A549 (cell line): ENCODE results near the gene AQP5. TPM values are rescaled to one million over a fixed set of nuclear protein-coding genes. Genes with fewer than 3 reads are reported as not detected.

Source experiments
- ATAC-seq, 2 experiments: fragments of 200-7000 bp in 1 of 2; fragments of >200 bp in 1 of 2; cut with Nextera tagmentation in 1 of 2; cut with Tn5 transposase in 1 of 2; 3 replicates each; pipeline versions ENCODE4 v1.8.0 to v1.9.1; 2018 to 2020; ENCODE audit warnings: mild to moderate bottlenecking in 1 of 2, moderate library complexity in 1 of 2
- CTCF ChIA-PET: fragments of 300-600 bp; sonication (Branson Sonifier 250); formaldehyde crosslinking; extraction: SDS; loops from one replicate; lab custom pipeline; 2021; ENCODE audit warnings: antibody characterized with exemption, inconsistent platforms; lab: Yijun Ruan, JAX
- POLR2A ChIA-PET: fragments of 350-600 bp; formaldehyde crosslinking; extraction: SDS; loops from one replicate; lab custom pipeline; 2021; ENCODE audit warnings: antibody characterized with exemption, inconsistent platforms; lab: Yijun Ruan, JAX
- DNase-seq, 2 experiments: peaks; one replicate each; pipeline versions ENCODE4 v3.0.0 to v3.0.0-alpha.2; 2011 to 2016; ENCODE audit warnings: low read depth in 1 of 2, low spot score in 1 of 2
- FAIRE-seq: peaks from 2 replicates; lab custom pipeline; 2011; peaks lifted over from hg19 to GRCh38; lab: Jason Lieb, UNC
- H3K27ac ChIP-seq, 2 experiments: fragments of >200 bp; sonication (Bioruptor Twin); formaldehyde crosslinking; 3 replicates each; pipeline ENCODE4 v1.5.1; 2016 to 2017
- H3K4me1 ChIP-seq: fragments of >200 bp; sonication (Bioruptor Twin); formaldehyde crosslinking; 3 replicates; pipeline ENCODE4 v1.6.1; 2016
- H3K4me2 ChIP-seq: fragments of >200 bp; sonication (Bioruptor Twin); formaldehyde crosslinking; 3 replicates; pipeline ENCODE4 v1.6.1; 2016
- H3K4me3 ChIP-seq: fragments of >200 bp; sonication (Bioruptor Twin); formaldehyde crosslinking; 3 replicates; pipeline ENCODE4 v1.5.1; 2016
- H3K9me3 ChIP-seq: fragments of >200 bp; sonication (Bioruptor Twin); formaldehyde crosslinking; 3 replicates; pipeline ENCODE4 v1.6.1; 2016
- CEBPB ChIP-seq, 2 experiments: fragments of >200 bp in 1 of 2; sonication (Bioruptor Twin) in 1 of 2; formaldehyde crosslinking in 1 of 2; IDR thresholded peaks; 2 replicates each; pipeline ENCODE4 v1.6.1; 2012 to 2016
- CTCF ChIP-seq: fragments of >200 bp; sonication (Bioruptor Twin); formaldehyde crosslinking; IDR thresholded peaks from 3 replicates; pipeline ENCODE4 v1.5.1; 2016
- EHF ChIP-seq: fragments of 250-450 bp; sonication (Bioruptor Pico); IDR thresholded peaks from 2 replicates; pipeline ENCODE4 v1.5.0; 2020; ENCODE audit warnings: mild to moderate bottlenecking
- EHMT2 ChIP-seq: fragments of 200-600 bp; sonication (generic); IDR thresholded peaks from 2 replicates; pipeline ENCODE4 v1.6.1; 2016; ENCODE audit warnings: antibody characterized with exemption, low read depth, mild to moderate bottlenecking, moderate library complexity
- ELK1 ChIP-seq: fragments of 150-350 bp; IDR thresholded peaks from 2 replicates; pipeline ENCODE4 v1.6.1; 2014; ENCODE audit warnings: low read depth, mild to moderate bottlenecking, low read length
- GATA3 ChIP-seq: IDR thresholded peaks from 2 replicates; pipeline ENCODE4 v1.6.1; 2012; ENCODE audit warnings: borderline replicate concordance
- HDAC2 ChIP-seq: fragments of 200-600 bp; sonication (generic); IDR thresholded peaks from 2 replicates; pipeline ENCODE4 v1.6.1; 2016
- HOXB5 ChIP-seq: fragments of 250-450 bp; sonication (Bioruptor Pico); IDR thresholded peaks from 2 replicates; pipeline ENCODE4 v1.5.0; 2020; ENCODE audit warnings: mild to moderate bottlenecking, moderate library complexity
- KDM1A ChIP-seq: fragments of 200-600 bp; sonication (generic); IDR thresholded peaks from 2 replicates; pipeline ENCODE4 v1.6.1; 2016; ENCODE audit warnings: low read depth, mild to moderate bottlenecking
- MAFK ChIP-seq: fragments of 450-650 bp; IDR thresholded peaks from 2 replicates; pipeline ENCODE4 v1.6.1; 2014; ENCODE audit not compliant: partially characterized antibody
- NPAS2 ChIP-seq: fragments of 250-450 bp; sonication (Bioruptor Pico); IDR thresholded peaks from 2 replicates; pipeline ENCODE4 v1.8.0; 2022; ENCODE audit warnings: mild to moderate bottlenecking, moderate library complexity, borderline replicate concordance
- NR3C1 ChIP-seq: fragments of >200 bp; sonication (Bioruptor Twin); formaldehyde crosslinking; IDR thresholded peaks from 3 replicates; pipeline ENCODE4 v1.6.1; 2017
- RAD21 ChIP-seq, 2 experiments: fragments of >200 bp in 1 of 2; sonication (Bioruptor Twin) in 1 of 2; formaldehyde crosslinking in 1 of 2; IDR thresholded peaks in 1 of 2; conservative IDR thresholded peaks in 1 of 2; 2 replicates in 1 of 2; 3 replicates in 1 of 2; pipeline ENCODE4 v1.6.1; 2012 to 2018; ENCODE audit warnings: inconsistent platforms in 1 of 2
- RCOR1 ChIP-seq: fragments of 150-350 bp; IDR thresholded peaks from 2 replicates; pipeline ENCODE4 v1.6.1; 2014; ENCODE audit warnings: antibody characterized with exemption, low read length, low read depth
- RFX5 ChIP-seq: fragments of 450-650 bp; IDR thresholded peaks from 2 replicates; pipeline ENCODE4 v1.7.1; 2014; ENCODE audit warnings: antibody characterized with exemption, mild to moderate bottlenecking, moderate library complexity
- TP53 ChIP-seq: fragments of 250-450 bp; sonication (Bioruptor Pico); IDR thresholded peaks from 2 replicates; pipeline ENCODE4 v1.5.0; 2021; ENCODE audit warnings: mild to moderate bottlenecking, moderate library complexity
- ZFP36 ChIP-seq: fragments of 450-650 bp; IDR thresholded peaks from 2 replicates; pipeline ENCODE4 v1.6.1; 2014; ENCODE audit warnings: borderline replicate concordance; ENCODE audit not compliant: partially characterized antibody
- WGBS: methylation state at CpG from one replicate; pipeline ENCODE4 v1.1.6; 2017; ENCODE audit errors: missing lambda C conversion rate; 5-methylcytosine and 5-hydroxymethylcytosine counted together
- polyA plus RNA-seq, 4 experiments: library from polyadenylated mRNA; depleted of rRNA in 3 of 4; stranded (reverse); fragments of >200 nt; fragmentation: RNase III in 1 of 4; extraction: RNeasy Plus Mini Kit Qiagen cat#74134 plus additional on column Dnase treatment in 1 of 4; gene quantifications; 2 replicates in 3 of 4; 3 replicates in 1 of 4; pipeline ENCODE4 v1.2.3, GENCODE V29; 2011 to 2017
- TF ChIP-seq, protein P1 (sequence below): IDR thresholded peaks from 2 replicates; pipeline ENCODE4 v1.6.1; 2012
- TF ChIP-seq, protein P2 (sequence below): fragments of >200 bp; sonication (Bioruptor Twin); formaldehyde crosslinking; IDR thresholded peaks from 2 replicates; pipeline ENCODE4 v1.6.1; 2016

AQP5 gene
- polyA plus RNA-seq, 2 of the 4 experiments (the other 2 are of a cell fraction), result not detected

DNA sequence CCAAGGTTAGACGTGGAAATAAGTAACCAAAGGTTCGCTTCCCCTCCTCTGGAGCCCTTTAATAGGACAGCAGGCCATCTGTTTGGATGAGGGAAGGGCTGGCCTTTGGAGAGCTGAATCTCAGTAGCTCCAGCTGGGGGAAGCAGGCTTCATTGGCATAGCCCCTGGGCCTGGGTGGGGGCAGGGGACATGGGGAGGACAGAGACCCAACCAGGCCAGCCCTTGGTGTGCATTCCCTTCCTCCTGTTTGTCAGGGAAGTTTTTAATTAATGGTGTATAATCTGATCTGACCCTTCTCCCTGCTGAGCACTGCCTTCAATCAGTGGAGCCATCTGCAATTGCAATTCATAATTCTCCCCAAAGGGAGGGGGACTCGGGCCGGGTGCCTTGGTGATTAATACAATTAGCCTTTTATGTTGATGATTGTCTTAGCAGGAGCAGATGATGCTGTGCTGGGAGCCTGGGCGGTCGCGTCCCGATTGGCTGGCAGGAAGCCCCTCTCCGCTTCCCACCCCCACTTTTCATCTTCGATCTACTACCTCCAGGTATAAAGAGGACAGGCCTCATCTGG, 17.4 kb downstream of the AQP5 start (continued):
- TF ChIP-seq ELK1 (no peak), CEBPB (IDR thresholded peaks at IDR 0.05) (no peak), ZFP36 (no peak), RAD21 (conservative IDR thresholded peaks at IDR 0.05 in 1 of 2, IDR thresholded peaks at IDR 0.05 in 1 of 2) (no peak), EHF (CRISPR knock-in tag) (no peak)
- TF ChIP-seq, protein P1, sequence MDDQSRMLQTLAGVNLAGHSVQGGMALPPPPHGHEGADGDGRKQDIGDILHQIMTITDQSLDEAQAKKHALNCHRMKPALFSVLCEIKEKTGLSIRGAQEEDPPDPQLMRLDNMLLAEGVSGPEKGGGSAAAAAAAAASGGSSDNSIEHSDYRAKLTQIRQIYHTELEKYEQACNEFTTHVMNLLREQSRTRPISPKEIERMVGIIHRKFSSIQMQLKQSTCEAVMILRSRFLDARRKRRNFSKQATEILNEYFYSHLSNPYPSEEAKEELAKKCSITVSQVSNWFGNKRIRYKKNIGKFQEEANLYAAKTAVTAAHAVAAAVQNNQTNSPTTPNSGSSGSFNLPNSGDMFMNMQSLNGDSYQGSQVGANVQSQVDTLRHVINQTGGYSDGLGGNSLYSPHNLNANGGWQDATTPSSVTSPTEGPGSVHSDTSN, result no peak

GRCh38 chr12:49979791-49980190, 18.1 kb downstream of the AQP5 start:
- TF ChIP-seq EHMT2, result no peak
- 84% methylated on average over 3 of the region's 3 CpGs for WGBS
- Histone ChIP-seq H3K9me3 (no peaks in the 10 kb centered on the region), H3K4me2 (no peak overlapping the region), H3K4me3 (no peak overlapping the region), H3K4me1 (no peaks in the 10 kb centered on the region), H3K27ac (no peak overlapping the region)
- ChIA-PET CTCF (interaction anchor here (0.6 to 29.8 kb wide), 9 partner anchors 9 to 550 kb away, joined by 3 to 708 read pairs (median 6); partner anchors contain the start of genes AQP6, ASIC1 and SMARCD1), POLR2A (interaction anchor here (0.7 kb wide), 1 partner anchor 45 kb away, joined by 4 read pairs; the partner anchor contains the start of gene RACGAP1)
- ATAC-seq, result no peak
- DNase-seq, result no peak
- FAIRE-seq, result no peak

- 93% methylated on average over 10 of the region's 10 CpGs for WGBS
- DNase-seq (no peak), FAIRE-seq (no peak), ATAC-seq (no peak)
- TF ChIP-seq RFX5 (no peak), RCOR1 (no peak), HOXB5 (CRISPR knock-in tag) (no peak), KDM1A (no peak), HDAC2 (no peak), EHMT2 (no peak), NR3C1 (no peak), NPAS2 (no peak), TP53 (CRISPR knock-in tag) (no peak), MAFK (no peak), GATA3 (no peak), RAD21 (conservative IDR thresholded peaks at IDR 0.05 in 1 of 2, IDR thresholded peaks at IDR 0.05 in 1 of 2) (no peak), CTCF (no peak)
- TF ChIP-seq, protein P2, sequence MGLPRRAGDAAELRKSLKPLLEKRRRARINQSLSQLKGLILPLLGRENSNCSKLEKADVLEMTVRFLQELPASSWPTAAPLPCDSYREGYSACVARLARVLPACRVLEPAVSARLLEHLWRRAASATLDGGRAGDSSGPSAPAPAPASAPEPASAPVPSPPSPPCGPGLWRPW, result no peak
- Histone ChIP-seq H3K4me1 (no peaks in the 10 kb centered on the region), H3K4me2 (no peak overlapping the region), H3K4me3 (no peak overlapping the region), H3K27ac (no peak overlapping the region), H3K9me3 (no peaks in the 10 kb centered on the region)
- POLR2A ChIA-PET, result no interaction called here
- CTCF ChIA-PET, result interaction anchor here (0.6 to 29.8 kb wide), 11 partner anchors 10 to 551 kb away, joined by 3 to 708 read pairs (median 6); partner anchors contain the start of genes AQP6, ASIC1 and SMARCD1
These were observed 19.1 kb downstream of the AQP5 start for GRCh38 chr12:49980501-49981349.
